GM23338 (cell line): Measurements from ENCODE around the gene NHSL1. TPM values are rescaled to one million over a fixed set of nuclear protein-coding genes. Genes with fewer than 3 reads are reported as not detected.

Experiments used
- ATAC-seq: fragments of 200-7000 bp; cut with Tn5 transposase; 3 replicates; pipeline ENCODE4 v1.9.1; 2020
- DNase-seq: peaks from one replicate; pipeline ENCODE4 v3.0.0-alpha.2; 2015; ENCODE audit warnings: low spot score
- H2AFZ ChIP-seq: fragments of 200-600 bp; sonication (generic); 2 replicates; pipeline ENCODE4 v1.8.0; 2016; ENCODE audit warnings: antibody characterized with exemption, mild to moderate bottlenecking, moderate library complexity
- H3F3A ChIP-seq: fragments of 200-600 bp; sonication (generic); replicated peaks from 2 replicates; pipeline ENCODE4 v1.8.0; 2017; ENCODE audit warnings: antibody characterized with exemption, mixed run types, low read depth
- H3K27ac ChIP-seq: fragments of 200-600 bp; sonication (generic); 2 replicates; pipeline ENCODE4 v1.6.1; 2016; ENCODE audit warnings: low read depth
- H3K27me3 ChIP-seq: fragments of 200-600 bp; sonication (generic); 2 replicates; pipeline ENCODE4 v1.8.0; 2016; ENCODE audit warnings: mild to moderate bottlenecking, mixed run types, moderate library complexity; ENCODE audit not compliant: insufficient read depth
- H3K36me3 ChIP-seq: fragments of 200-600 bp; sonication (generic); 2 replicates; pipeline ENCODE4 v1.8.0; 2016; ENCODE audit warnings: mild to moderate bottlenecking; ENCODE audit not compliant: insufficient read depth
- H3K4me1 ChIP-seq: fragments of 200-600 bp; sonication (generic); 2 replicates; pipeline ENCODE4 v1.8.0; 2016; ENCODE audit warnings: mild to moderate bottlenecking, moderate library complexity; ENCODE audit not compliant: insufficient read depth
- H3K4me2 ChIP-seq: fragments of 200-600 bp; sonication (generic); 2 replicates; pipeline ENCODE4 v1.7.1; 2017; ENCODE audit warnings: mixed run types
- H3K4me3 ChIP-seq: fragments of 200-600 bp; sonication (generic); 2 replicates; pipeline ENCODE4 v1.6.1; 2016; ENCODE audit warnings: mixed run types
- H3K79me2 ChIP-seq: fragments of 200-600 bp; sonication (generic); replicated peaks from 2 replicates; pipeline ENCODE4 v1.8.0; 2017; ENCODE audit warnings: mild to moderate bottlenecking; ENCODE audit not compliant: insufficient read depth
- H3K9me2 ChIP-seq: fragments of 200-600 bp; sonication (generic); 2 replicates; pipeline ENCODE4 v1.8.0; 2017; ENCODE audit not compliant: insufficient read depth
- H4K20me1 ChIP-seq: fragments of 200-600 bp; sonication (generic); replicated peaks from 2 replicates; pipeline ENCODE4 v1.8.0; 2017; ENCODE audit warnings: mild to moderate bottlenecking; ENCODE audit not compliant: insufficient read depth
- H3K27ac Mint-ChIP-seq: 2 replicates; pipeline ENCODE4 v1.8.0; 2020; ENCODE audit warnings: inconsistent platforms, mild to moderate bottlenecking, moderate library complexity, mixed read lengths
- H3K27me3 Mint-ChIP-seq: 3 replicates; pipeline ENCODE4 v1.8.0; 2022; ENCODE audit warnings: low read depth, mild to moderate bottlenecking, moderate library complexity, mixed read lengths, inconsistent platforms; ENCODE audit not compliant: insufficient read depth, poor library complexity
- H3K36me3 Mint-ChIP-seq: 3 replicates; pipeline ENCODE4 v1.8.0; 2021; ENCODE audit warnings: low read depth, mild to moderate bottlenecking, inconsistent platforms, moderate library complexity, mixed read lengths
- H3K4me1 Mint-ChIP-seq: 3 replicates; pipeline ENCODE4 v1.8.0; 2020; ENCODE audit warnings: mild to moderate bottlenecking, inconsistent platforms, mixed read lengths
- H3K4me3 Mint-ChIP-seq: 3 replicates; pipeline ENCODE4 v1.8.0; 2021; ENCODE audit warnings: moderate library complexity, mild to moderate bottlenecking, inconsistent platforms, mixed read lengths
- H3K9me3 Mint-ChIP-seq: 3 replicates; pipeline ENCODE4 v1.8.0; 2020; ENCODE audit warnings: moderate library complexity, mild to moderate bottlenecking, inconsistent platforms, mixed read lengths
- CREB1 ChIP-seq: fragments of 250-450 bp; sonication (Bioruptor Pico); IDR thresholded peaks from 2 replicates; pipeline ENCODE4 v1.5.0; 2020; ENCODE audit warnings: low read depth, mild to moderate bottlenecking, moderate library complexity
- EZH2 ChIP-seq: fragments of 200-600 bp; sonication (generic); IDR thresholded peaks from one replicate; pipeline ENCODE4 v1.8.0; 2017; ENCODE audit warnings: antibody characterized with exemption, mild to moderate bottlenecking, low read depth; ENCODE audit not compliant: unreplicated experiment
- EZH2phosphoT487 ChIP-seq: fragments of 200-600 bp; sonication (generic); IDR thresholded peaks from one replicate; pipeline ENCODE4 v1.8.1; 2018; ENCODE audit warnings: antibody characterized with exemption; ENCODE audit not compliant: unreplicated experiment
- JUNB ChIP-seq: IDR thresholded peaks from one replicate; pipeline ENCODE4 v1.6.1; 2016; ENCODE audit warnings: antibody characterized with exemption; ENCODE audit not compliant: unreplicated experiment
- NANOG ChIP-seq: IDR thresholded peaks from 2 replicates; pipeline ENCODE4 v1.6.1; 2016; ENCODE audit warnings: antibody characterized with exemption, borderline replicate concordance
- POLR2AphosphoS5 ChIP-seq: IDR thresholded peaks from 2 replicates; pipeline ENCODE4 v1.6.1; 2016; ENCODE audit warnings: antibody characterized with exemption, low read depth
- STAT1 ChIP-seq: IDR thresholded peaks from one replicate; pipeline ENCODE4 v1.6.1; 2016; ENCODE audit warnings: antibody characterized with exemption; ENCODE audit not compliant: unreplicated experiment
- ZNF331 ChIP-seq: fragments of 250-450 bp; sonication (Bioruptor Pico); IDR thresholded peaks from 2 replicates; pipeline ENCODE4 v1.5.0; 2020; ENCODE audit warnings: low read depth, mild to moderate bottlenecking, moderate library complexity
- polyA plus RNA-seq: library from polyadenylated mRNA; unstranded; fragments of >200 nt; fragmentation: Nextera tagmentation; extraction: Ambion mirVana; gene quantifications from 2 replicates; pipeline ENCODE4 v1.2.1, GENCODE V29; 2016
- total RNA-seq: library from RNA; depleted of rRNA; stranded (reverse); fragments of >200 nt; shearing (Covaris generic); gene quantifications from 2 replicates; pipeline ENCODE4 v1.2.3, GENCODE V29; 2014
- TF ChIP-seq, protein P1 (sequence below), 2 experiments: fragments of 200-600 bp in 1 of 2; sonication (generic) in 1 of 2; conservative IDR thresholded peaks; 2 replicates each; pipeline versions ENCODE4 v1.5.1 to v1.6.1; 2016 to 2017; ENCODE audit warnings: antibody characterized with exemption in 2 of 2, low read depth in 2 of 2, mild to moderate bottlenecking in 2 of 2, moderate library complexity in 1 of 2
- TF ChIP-seq, protein P2 (sequence below): IDR thresholded peaks from one replicate; pipeline ENCODE4 v1.6.1; 2018; ENCODE audit warnings: antibody characterized with exemption; ENCODE audit not compliant: unreplicated experiment
- TF ChIP-seq, protein P3 (sequence below): IDR thresholded peaks from 2 replicates; pipeline ENCODE4 v1.6.1; 2016; ENCODE audit warnings: antibody characterized with exemption

NHSL1 gene
- total and polyA plus RNA-seq, 2 experiments from 2014 or later, result 11.2 to 24.5 TPM

DNA sequence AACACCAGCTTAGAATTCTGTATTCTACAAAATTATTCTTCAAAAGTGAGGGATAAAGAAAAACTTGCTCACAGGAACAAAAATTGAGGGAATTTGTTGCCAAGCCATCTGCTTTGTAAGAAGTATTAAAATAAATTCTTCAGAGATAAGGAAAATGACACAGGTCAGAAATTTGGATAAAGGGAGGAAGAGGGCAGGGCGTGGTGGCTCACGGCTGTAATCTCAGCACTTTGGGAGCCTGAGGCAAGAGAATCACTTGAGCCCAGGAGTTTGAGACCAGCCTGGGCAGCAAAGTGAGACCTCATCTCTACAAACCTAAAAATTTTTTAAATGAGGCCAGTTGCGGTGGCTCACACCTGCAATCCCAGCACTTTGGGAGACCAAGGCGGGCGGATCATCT lies 109.7 kb downstream of the NHSL1 start (continued):
- TF ChIP-seq, protein P1, sequence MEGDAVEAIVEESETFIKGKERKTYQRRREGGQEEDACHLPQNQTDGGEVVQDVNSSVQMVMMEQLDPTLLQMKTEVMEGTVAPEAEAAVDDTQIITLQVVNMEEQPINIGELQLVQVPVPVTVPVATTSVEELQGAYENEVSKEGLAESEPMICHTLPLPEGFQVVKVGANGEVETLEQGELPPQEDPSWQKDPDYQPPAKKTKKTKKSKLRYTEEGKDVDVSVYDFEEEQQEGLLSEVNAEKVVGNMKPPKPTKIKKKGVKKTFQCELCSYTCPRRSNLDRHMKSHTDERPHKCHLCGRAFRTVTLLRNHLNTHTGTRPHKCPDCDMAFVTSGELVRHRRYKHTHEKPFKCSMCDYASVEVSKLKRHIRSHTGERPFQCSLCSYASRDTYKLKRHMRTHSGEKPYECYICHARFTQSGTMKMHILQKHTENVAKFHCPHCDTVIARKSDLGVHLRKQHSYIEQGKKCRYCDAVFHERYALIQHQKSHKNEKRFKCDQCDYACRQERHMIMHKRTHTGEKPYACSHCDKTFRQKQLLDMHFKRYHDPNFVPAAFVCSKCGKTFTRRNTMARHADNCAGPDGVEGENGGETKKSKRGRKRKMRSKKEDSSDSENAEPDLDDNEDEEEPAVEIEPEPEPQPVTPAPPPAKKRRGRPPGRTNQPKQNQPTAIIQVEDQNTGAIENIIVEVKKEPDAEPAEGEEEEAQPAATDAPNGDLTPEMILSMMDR (conservative IDR thresholded peaks at IDR 0.05; ENCODE audit: low read depth in 2 of 2), result no peak
- TF ChIP-seq EZH2 (no peak), ZNF331 (no peak), CREB1 (no peak), POLR2AphosphoS5 (no peak)
- TF ChIP-seq, protein P2, sequence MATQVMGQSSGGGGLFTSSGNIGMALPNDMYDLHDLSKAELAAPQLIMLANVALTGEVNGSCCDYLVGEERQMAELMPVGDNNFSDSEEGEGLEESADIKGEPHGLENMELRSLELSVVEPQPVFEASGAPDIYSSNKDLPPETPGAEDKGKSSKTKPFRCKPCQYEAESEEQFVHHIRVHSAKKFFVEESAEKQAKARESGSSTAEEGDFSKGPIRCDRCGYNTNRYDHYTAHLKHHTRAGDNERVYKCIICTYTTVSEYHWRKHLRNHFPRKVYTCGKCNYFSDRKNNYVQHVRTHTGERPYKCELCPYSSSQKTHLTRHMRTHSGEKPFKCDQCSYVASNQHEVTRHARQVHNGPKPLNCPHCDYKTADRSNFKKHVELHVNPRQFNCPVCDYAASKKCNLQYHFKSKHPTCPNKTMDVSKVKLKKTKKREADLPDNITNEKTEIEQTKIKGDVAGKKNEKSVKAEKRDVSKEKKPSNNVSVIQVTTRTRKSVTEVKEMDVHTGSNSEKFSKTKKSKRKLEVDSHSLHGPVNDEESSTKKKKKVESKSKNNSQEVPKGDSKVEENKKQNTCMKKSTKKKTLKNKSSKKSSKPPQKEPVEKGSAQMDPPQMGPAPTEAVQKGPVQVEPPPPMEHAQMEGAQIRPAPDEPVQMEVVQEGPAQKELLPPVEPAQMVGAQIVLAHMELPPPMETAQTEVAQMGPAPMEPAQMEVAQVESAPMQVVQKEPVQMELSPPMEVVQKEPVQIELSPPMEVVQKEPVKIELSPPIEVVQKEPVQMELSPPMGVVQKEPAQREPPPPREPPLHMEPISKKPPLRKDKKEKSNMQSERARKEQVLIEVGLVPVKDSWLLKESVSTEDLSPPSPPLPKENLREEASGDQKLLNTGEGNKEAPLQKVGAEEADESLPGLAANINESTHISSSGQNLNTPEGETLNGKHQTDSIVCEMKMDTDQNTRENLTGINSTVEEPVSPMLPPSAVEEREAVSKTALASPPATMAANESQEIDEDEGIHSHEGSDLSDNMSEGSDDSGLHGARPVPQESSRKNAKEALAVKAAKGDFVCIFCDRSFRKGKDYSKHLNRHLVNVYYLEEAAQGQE, result no peak

- H3K4me1 Mint-ChIP-seq, result peaks cover 24% of the 10 kb centered on the region
- no peaks in the 10 kb centered on the region for H3K36me3 Mint-ChIP-seq
- Histone ChIP-seq H3K4me3 (no peak overlapping the region), H3K27me3 (no peaks in the 10 kb centered on the region), H3K4me2 (peak overlapping the region; percentile 36; the same call in 1 of the 2 replicates), H3K27ac (no peak overlapping the region), H2AFZ (peak overlapping the region; percentile 70; the same call in 1 of the 2 replicates), H3K9me2 (no peaks in the 10 kb centered on the region), H4K20me1 (no peaks in the 10 kb centered on the region), H3K79me2 (no peaks in the 10 kb centered on the region), H3K36me3 (no peaks in the 10 kb centered on the region), H3F3A (no peaks in the 10 kb centered on the region), H3K4me1 (peaks cover 13% of the 10 kb centered on the region)
- no peak overlapping the region for H3K4me3 Mint-ChIP-seq
- no peaks in the 10 kb centered on the region for H3K9me3 Mint-ChIP-seq
- peaks cover 3% of the 10 kb centered on the region for H3K27me3 Mint-ChIP-seq
- no peak for DNase-seq
- ATAC-seq, result no peak
- H3K27ac Mint-ChIP-seq, result no peak overlapping the region
- TF ChIP-seq NANOG, result no peak
- no peak for TF ChIP-seq EZH2
- TF ChIP-seq JUNB, result no peak
- TF ChIP-seq, protein P3, sequence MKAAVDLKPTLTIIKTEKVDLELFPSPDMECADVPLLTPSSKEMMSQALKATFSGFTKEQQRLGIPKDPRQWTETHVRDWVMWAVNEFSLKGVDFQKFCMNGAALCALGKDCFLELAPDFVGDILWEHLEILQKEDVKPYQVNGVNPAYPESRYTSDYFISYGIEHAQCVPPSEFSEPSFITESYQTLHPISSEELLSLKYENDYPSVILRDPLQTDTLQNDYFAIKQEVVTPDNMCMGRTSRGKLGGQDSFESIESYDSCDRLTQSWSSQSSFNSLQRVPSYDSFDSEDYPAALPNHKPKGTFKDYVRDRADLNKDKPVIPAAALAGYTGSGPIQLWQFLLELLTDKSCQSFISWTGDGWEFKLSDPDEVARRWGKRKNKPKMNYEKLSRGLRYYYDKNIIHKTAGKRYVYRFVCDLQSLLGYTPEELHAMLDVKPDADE, result no peak
- TF ChIP-seq, protein P2, result no peak
- no peak for TF ChIP-seq POLR2AphosphoS5
- no peak for TF ChIP-seq CREB1
- TF ChIP-seq ZNF331, result no peak
- no peak for TF ChIP-seq STAT1
- TF ChIP-seq EZH2phosphoT487, result no peak
Measured at GRCh38 chr6:138387577-138388368, 111.5 kb downstream of the NHSL1 start.
